Stimulated activated CD4-positive, alpha-beta T cell treated with anti-CD3 and anti-CD28 coated beads, Interleukin-15, amount 100 ng/mL, for 48 hours (primary cell): ENCODE results near the gene RASSF10.

Experiments
- DNase-seq, 2 donors: peaks; one replicate each; pipeline ENCODE4 v3.0.0-alpha.2; 2020; ENCODE audit warnings: low read depth in 2 of 2

Gene RASSF10

DNA sequence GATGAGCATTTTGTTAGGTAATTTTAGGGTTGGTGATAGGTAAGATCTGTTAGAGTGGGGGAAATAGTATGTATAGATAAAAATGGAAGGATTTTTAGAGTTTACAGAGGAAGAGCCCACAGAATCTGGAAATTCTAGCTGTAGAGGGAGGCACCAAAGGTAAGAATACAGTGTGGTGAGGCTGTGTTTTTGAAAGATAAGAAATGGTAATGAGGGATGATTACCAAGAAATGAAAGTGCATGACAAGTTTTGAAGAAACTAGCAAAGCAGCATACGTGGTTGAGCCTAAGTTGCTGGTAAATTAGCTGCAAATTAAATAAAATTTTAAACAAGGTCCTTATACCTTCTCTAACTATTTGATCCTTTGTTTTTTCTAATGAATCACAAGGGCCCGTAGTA lies 14.6 kb upstream of the RASSF10 start:
- no peak for DNase-seq

GRCh38 chr11:12995188-12995587 lies 13.9 kb upstream of the RASSF10 start:
- no peak for DNase-seq

DNA sequence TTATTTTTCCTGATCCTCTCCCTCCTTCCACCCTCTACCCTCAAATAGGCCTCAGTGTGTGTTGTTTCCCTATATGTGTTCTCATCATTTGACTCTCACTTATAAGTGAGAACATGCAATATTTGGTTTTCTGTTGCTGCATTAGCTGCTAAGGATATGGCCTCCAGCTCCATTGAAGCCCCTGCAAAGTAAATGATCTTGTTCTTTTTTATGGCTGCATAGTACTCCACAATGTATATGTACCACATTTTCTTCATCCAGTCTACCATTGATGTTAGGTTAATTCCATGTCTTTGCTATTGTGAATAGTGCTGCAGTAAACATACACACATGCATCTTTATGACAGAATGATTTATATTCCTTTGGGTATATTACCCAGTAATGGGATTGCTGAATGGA lies 13.3 kb upstream of the RASSF10 start:
- no peak for DNase-seq

DNA sequence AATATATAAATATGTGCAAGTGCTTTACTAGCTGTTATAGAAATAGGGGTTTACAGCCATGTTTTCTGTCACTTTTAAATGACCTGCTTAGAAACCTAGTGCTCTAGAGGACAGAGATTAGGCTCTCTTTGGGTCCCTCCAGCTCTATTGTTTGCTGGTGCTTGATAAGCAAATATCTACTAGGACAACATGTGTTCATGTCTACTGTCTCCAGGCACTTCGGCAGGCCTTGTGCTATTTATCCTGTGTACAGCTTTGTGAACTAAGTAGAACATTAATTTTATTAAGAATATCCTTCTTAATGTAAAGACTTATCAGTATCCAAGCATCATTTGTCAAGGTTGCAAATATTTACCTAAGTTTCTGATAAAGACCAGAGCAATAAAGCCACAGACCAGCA lies 11.9 kb upstream of the RASSF10 start:
- no peak for DNase-seq

DNA sequence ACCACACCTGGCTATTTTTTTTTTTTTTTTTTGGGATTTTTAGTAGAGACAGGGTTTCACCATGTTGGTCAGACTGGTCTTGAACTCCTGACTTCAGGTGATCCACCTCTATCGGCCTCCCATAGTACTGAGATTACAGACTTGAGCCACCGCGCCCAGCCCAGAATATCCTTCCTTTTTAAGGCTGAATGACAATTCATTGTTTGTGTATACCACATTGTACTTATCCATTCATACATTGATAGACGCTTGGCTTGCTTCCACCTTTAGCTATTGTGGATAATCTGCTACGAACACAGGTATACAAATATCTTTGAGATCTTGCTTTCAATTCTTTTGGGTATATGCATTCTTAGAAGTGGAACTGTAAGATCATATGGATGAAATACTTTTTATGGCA lies 10.8 kb upstream of the RASSF10 start:
- DNase-seq, result no peak

- DNase-seq, result no peak
Measured at GRCh38 chr11:12999597-12999996, 9.5 kb upstream of the RASSF10 start.

DNA sequence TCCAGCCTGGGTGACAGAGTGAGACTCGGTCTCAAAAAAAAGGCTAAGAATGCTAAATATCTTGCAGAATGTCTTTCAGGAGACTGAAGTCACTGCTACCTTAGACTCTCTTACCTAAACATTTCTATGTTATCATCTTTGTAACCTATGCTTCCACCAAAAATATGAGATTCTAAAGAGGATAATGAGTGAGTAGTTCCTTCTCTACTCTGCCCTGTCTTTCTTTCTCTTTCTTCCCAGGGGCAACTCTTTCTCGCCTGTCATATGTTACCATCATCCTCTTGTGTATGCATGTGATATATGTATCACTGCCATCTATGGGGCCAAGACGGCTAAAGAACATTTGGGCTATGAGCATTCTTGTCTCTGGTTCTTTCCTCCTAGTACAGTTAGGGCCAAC lies 9.0 kb upstream of the RASSF10 start:
- DNase-seq, result no peak

DNA sequence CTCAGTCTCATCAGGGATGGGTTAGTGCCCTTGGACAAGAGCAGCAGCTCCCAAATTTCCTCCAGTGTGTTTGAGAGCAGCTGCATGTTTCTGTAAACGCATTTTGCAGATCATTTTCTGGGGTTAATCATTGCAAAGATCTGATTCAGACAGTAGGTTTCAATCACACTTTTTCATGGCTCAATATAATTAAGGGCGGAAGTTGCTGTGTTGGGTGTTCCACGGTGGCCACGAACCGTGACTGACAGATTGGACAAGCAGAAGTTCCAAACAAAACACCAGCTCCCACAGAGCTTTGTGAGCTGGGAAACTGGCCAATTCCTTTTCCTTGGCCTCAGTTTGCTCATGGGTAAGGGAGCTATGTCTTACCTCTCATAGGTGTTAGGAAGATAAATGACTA lies 8.4 kb upstream of the RASSF10 start:
- DNase-seq, result no peak

DNA sequence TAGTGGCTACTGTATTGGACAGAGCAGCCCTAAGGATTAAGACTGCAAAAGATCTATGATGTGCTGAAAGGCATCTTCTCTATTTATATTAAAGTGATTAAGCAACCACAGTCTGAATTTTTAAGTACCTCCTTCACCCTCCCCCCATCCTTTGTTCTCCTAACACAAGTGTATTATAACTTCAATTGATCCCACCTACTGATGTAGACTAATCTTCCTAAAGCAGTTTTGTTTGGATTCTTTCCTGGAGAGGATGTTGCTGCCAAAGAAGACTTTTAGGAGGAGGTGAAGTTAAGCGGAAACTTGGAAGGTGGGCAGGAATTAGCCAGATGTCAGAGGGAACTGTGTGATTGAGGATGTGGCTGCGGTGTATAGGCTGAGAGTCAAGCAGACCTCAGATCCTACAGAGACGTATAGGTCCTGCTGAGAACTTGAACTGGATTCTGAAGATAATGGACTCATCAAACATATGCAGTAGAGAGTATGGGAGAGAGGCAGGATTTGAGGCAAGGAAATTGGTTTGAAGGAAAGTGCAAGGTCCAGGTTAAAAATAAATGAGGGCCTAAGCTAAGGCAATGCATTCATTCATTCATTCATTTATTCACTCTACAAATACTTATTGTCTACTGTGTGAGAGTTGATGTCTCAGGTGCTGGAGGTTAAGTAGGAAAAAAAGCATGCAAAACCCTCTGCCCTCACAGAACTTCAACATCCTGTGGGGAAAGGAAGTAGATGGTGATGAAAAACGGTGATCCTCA lies 5.2 kb upstream of the RASSF10 start:
- DNase-seq, result no peak

DNA sequence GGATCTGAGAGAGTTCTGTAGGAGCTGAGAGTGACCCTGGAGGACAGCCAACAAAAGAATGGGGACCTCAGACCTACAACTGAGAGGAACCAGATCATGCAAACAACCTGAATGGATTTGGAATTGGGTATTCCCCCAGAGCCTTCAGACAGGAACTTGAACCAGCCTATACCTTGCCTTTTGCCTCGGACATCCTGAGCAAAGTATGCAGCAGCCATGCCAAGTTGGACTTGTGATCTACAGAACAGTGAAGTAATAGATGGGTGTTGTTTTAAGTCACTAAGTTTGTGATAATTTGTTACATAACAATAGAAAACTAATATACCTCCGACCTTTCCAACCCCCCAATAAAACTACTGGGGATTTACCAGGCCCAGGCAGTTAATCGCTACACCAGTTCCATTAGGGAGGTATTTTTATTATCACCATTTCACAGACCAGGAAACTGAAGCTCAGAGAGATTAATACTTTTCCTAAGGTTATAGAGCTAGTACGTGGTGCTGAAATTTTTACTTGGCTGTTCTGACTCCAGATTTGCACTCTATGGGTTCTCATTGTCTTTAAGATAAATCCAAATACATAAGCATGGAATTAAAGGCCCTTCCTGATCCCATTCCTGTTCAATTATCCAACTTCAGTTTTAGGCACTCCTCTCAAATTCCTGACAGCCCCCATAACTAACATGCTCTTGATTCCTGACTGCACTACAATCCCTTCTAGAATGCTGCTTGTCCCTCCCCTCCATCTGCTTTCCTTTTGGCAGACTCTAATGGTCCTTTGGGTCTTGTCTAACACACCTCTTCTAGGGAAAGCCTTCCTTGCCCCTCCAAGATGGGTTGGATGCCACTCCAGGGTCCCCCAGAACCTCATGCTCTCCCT lies 1.7 kb upstream of the RASSF10 start:
- no peak for DNase-seq

GRCh38 chr11:13008061-13008435 lies 1.1 kb upstream of the RASSF10 start:
- no peak for DNase-seq

DNA sequence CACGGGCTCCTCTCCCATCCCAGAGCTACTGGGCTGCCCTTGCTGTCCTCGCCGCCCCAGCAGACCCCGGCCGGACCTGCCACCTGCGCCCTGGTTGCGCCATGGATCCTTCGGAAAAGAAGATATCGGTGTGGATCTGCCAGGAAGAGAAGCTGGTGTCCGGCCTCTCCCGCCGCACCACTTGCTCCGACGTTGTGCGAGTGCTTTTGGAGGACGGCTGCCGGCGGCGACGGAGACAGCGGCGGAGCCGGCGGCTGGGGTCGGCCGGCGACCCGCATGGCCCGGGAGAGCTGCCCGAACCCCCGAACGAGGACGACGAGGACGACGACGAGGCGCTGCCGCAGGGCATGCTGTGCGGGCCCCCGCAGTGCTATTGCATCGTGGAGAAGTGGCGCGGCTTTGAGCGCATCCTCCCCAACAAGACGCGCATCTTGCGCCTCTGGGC lies 382 bp downstream of the RASSF10 start:
- no peak for DNase-seq

- DNase-seq, result no peak
Measured at GRCh38 chr11:13009921-13010748, 1.0 kb downstream of the RASSF10 start.

DNA sequence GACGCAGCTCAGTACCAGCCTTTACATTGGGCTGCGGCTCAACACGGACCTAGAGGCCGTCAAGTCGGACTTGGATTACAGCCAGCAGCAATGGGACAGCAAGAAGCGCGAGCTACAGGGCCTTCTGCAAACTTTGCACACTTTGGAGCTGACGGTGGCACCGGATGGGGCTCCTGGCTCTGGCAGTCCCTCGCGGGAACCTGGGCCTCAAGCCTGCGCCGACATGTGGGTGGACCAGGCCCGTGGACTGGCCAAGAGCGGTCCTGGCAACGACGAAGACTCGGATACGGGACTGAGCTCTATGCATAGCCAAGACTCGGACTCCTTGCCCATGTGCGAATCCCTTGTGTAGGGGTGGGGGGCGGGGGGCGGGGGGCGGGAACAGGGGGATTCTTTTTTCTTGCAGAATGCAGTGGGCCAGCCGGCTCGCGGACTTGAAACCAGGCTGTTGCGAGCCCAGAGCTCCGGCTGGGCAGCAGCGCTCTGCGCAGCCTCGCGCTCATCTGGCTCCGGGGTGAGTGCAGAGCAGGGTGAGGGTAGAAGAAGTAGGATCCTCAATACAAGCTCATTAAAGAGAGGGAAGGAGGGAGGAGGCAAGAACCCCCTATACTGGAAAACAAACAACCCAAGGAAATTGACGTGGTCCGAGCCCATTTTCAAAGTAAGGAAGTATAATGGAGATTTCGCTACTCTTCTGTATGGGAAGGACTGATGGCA lies 1.8 kb downstream of the RASSF10 start:
- no peak for DNase-seq

DNA sequence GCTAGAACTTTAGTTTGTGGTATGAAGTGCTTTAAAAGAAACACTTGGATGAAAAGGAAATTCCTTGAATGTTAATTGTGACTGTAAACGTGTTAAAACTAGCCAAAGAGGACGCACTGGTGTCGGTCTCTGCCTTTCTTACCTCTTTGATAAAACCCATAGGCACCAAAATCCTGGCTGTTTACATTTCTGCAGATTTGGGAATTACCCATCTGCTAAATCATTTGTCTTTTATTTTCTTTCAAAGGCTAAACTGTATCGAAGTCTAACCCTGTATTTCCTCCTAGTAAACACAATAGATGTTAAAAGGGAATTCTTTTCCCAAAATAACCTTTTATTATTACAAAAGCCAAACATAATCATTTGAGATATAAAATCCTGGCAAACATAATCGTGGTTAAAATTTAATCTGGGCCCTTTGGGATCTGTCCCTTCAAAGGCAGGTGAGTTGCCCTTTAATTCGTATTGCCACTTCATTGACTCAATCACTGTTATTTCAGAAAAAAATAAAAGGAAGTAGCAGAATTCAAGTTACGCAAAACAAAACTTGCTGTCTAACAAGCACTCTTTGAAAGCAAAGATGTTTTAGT lies 2.4 kb downstream of the RASSF10 start:
- no peak for DNase-seq

DNA sequence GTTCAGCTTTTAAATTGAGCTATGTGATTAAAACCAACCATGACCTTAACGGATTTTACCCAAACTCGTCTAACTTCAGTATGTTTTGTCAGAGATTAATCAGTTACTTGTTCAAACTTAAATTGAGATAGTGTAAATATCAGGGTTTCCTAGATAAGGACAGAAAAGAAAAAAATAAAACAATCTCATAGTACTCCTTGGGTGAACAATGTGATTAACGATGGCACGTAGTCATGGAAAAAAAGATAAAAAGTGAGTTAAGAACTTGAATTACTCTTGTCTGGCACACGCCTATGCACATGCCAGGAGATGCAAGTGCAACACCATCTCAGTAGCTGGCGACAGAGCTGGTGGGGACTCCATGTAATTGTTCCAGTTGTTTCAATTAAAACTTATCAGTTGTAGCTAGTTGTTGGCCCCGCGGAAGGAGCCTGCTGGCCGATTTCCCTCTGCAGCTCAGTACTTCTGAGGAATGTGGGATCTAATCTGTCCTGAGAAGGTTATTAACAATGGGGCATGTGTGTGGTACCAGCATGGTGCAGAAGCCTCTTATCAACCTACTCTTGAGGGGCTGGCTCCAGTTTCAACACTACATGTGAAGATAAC lies 3.0 kb downstream of the RASSF10 start:
- no peak for DNase-seq

GRCh38 chr11:13013054-13013488 lies 4.0 kb downstream of the RASSF10 start:
- no peak for DNase-seq

- no peak for DNase-seq
Measured at GRCh38 chr11:13015753-13016152, 6.6 kb downstream of the RASSF10 start.

GRCh38 chr11:13016415-13016814 lies 7.3 kb downstream of the RASSF10 start:
- no peak for DNase-seq

DNA sequence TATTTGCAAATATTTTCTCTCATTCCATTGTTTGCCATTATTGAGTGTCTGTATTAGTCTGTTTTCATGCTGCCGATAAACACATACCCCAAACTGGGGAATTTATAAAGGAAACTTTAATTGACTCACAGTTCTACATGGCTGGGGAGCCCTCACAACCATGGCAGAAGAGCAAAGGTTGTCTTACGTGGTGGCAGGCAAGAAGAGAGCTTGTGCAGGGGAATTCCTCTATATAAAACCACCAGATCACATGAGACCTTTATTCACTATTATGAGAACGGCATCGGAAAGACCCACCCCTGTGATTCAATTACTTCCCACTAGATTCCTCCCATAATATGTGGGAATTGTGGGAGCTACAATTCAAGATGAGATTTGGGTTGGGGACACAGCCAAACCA lies 10.2 kb downstream of the RASSF10 start:
- no peak for DNase-seq

DNA sequence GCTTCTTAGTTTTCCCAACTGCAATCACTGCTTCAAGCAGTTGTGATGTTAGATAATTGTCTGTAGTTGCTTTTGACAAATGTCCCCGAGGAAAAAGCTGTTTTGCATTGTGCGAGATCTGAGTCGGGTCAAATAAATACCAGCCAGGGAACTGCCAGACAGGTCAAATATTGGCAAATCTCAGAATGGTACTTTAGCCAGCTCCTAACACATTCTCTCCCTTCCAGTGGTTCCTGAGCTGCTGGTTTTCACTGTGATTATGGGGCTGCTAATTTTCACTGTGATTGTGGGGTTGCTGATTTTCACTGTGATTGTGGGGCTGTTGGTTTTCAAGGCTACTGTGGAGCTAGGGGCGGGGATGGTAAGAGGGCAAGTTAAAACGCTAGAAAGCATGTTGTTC lies 14.3 kb downstream of the RASSF10 start:
- no peak for DNase-seq
